ENCODE measurements around the gene ZSCAN2. TPM values are rescaled to one million over a fixed set of nuclear protein-coding genes. Genes with fewer than 3 reads are reported as not detected.
A peak's percentile ranks its signal among the peaks of the same experiment; 100 is the strongest.
"Not testable (repeated sequence)": the region's sequence is repeated elsewhere in the genome, so short reads cannot be mapped to it uniquely, and the experiment has no call there.

ZSCAN2 gene
- total RNA-seq, 1 donor from 2014 or later = 14.9 TPM

DNA sequence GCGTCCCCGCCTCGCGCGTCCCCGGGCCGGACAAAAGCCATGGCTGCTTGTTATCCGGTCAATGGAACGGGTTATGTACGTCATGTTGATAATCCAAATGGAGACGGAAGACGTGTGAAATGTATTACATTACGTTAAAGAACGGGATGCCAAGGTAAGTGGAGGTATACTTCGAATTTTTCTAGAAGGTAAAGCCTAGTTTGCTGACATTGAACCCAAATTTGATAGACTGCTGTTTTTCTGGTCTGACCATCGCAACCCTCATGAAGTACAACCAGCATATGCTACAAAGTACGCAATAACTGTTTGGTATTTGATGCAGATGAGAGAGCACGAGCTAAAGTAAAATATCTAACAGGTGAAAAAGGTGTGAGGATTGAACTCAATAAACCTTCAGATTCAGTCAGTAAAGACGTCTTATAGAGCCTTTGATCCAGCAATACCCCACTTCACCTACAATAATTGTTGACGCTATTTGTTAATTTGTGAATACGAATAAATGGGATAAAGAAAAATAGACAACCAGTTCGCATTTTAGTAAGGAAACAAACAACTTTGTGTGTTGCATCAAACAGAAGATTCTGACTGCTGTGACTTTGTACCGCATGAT lies 33.5 kb downstream of the ZSCAN2 start:
- DNase-seq (ENCODE audit: low read depth in 2 of 2) = peak in 1 of 2 donors; percentile 47

DNA sequence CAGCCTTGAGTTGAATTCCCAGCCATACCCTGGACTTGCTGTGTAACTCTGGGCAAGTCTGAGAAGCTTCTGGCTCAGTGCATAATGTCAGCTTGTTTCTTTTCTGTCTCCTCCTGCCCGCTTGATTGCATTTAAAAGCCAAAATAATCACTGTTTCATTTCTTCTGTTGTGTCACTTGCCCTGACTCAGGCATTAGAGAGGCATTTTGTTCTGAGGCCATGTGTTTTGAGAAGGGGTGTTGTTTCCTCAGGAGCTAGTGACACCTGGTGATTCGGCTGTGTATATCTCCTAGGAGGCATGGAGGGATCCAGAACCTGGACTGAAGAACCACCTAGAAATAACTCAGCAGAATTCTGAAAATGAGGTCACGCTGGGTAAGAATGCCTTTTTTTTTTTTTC lies 37.3 kb downstream of the ZSCAN2 start:
- DNase-seq (ENCODE audit: low read depth in 2 of 2) = no peak

DNA sequence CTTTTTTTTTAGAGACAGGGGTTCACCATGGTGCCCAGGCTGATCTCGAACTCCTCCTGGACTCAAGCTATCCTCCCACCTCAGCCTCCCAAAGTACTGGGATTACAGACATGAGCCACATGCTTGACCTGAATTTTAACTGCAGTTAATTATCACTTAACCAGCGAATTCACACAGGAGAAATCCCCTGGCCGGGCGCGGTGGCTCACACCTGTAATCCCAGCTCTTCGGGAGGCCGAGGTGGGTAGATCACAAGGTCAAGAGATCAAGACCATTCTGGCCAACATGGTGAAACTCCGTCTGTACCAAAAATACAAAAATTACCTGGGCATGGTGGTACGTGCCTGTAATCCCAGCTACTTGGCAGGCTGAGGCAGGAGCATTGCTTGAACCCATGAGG lies 41.1 kb downstream of the ZSCAN2 start:
- DNase-seq (ENCODE audit: low read depth in 2 of 2) = not testable (repeated sequence)

DNA sequence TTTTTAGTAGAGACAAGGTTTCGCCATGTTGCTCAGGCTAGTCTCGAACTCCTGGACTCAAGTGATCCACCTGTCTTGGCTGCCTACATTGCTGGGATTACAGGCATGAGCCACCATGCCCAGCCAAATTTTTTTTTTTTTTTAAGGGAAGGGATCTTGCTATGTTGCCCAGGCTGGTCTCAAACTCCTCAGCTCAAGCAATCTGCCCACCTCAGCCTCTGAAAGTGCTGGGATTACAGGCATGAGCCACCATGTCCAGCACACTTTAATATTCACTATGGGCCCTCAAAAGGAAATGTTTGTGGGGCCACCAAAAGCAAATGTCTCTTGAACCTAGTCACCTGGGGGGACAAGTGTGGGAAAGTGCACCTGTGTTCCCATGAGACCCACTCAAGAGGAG lies 41.8 kb downstream of the ZSCAN2 start:
- not testable (repeated sequence) for DNase-seq (ENCODE audit: low read depth in 2 of 2)

DNA sequence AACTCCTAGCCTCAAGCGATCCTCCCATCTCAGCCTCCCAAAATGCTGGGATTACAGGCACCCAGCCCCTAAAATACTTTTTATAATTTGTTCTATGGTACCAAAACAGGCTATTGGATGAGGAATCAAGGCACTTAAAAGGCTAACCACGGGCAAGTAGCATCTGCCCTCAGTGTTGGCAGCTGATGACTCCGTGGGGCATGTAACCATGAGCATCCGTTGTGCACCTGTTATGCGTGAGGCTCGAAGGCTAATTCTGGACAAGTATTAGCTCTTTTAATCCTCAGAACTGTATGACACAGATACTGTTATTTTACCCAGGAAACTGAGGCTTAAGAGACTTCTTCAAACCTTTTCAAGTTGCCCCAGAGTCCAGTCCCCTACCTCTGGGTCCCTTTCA lies 43.0 kb downstream of the ZSCAN2 start:
- DNase-seq (ENCODE audit: low read depth in 2 of 2) = no peak

DNA sequence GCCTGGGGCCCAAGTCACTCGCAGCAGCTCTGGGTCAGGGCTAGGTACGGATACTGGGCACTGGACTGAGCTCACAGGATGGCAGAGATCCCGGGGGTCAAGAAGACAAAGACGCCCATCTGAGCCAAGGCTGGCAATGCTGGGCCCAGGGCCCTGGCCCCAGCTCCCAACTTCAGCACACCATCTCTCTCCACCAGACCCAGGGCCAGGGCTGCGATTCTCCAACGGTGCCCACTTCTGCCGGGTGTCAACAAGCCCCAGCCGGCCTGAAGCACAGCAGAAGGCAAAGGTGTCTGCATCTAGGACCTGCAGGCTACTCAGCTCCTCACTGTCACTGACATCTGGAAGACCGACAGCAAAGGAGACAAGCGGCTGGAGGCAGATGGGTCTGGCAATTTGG lies 44.7 kb downstream of the ZSCAN2 start:
- no peak for DNase-seq (ENCODE audit: low read depth in 2 of 2)

DNA sequence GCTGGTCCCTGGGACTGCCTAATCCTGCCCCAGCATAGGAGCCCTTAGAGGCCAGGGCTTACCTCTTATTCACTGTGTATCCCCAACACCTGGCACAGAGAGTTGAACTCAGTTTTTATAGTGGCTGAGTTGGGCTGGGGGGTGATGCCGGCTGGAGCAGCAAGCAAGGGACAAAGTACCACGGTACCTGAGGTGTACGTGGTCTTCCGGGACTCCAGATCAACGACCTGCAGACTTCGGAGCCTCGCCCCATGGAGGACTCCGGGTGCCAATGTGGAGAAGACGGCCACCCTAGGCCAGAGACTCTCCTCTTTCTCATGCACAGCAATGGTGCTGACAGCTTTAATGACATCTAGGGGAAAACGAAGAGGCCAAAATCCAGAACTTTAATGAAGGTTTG lies 45.2 kb downstream of the ZSCAN2 start:
- DNase-seq (ENCODE audit: low read depth in 2 of 2) = no peak

DNA sequence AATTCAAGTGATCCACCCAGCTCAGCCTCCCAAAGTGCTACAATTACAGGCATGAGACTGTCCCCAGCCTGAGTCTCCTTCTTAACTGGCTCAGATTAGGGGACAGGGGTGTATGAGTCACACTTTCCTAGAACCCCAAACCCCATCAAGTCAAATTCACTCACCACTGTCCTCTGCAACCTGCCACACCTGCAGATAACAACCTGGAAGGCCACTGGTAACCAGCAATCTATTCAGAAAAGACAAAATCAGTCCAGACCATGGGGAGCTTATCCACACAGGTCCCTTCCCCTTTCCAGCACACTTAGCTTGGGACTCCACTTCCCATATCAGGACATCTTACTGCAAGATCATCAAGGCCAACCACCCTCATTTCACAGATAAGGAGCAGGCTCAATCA lies 46.9 kb downstream of the ZSCAN2 start:
- no peak for DNase-seq (ENCODE audit: low read depth in 2 of 2)

DNA sequence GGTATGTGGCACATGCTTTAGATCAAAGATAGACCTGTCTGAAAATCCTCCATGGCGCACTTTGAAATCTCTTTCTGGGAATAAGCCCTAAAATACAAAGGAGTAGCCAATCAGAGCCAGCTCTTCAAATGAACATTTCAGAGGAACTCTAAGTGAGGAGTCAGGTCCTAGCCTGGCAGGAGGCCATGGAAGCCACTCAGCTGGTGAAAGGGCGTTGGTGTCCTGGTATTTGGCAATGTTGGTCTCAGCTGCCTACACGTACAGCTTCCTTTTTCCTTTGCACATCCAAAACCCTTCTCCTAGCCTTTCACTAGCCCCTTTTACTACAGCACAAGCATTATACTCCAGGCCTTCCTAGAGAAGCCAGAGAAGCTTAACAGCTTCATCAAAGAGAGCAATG lies 47.7 kb downstream of the ZSCAN2 start:
- DNase-seq (ENCODE audit: low read depth in 2 of 2) = no peak

DNA sequence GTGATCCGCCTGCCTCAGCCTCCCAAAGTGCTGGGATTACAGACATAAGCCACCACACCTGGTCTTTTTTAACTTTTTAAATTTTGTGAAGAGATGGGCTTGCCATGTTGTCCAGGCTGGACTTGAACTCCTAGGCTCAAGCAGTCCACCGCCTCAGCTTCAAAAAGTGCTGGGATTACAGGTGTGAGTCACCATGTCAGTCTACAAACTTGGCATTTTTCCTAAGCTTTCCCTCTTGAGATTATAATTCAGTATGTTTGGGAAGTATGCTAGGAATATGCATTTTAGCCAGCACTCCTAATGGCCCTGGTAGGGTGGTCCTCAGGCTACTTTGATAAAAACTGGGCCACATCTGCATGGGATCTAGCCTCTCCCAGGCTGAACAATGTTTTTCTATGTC lies 48.9 kb downstream of the ZSCAN2 start:
- DNase-seq (ENCODE audit: low read depth in 2 of 2) = peak in 1 of 2 donors; percentile 18

DNA sequence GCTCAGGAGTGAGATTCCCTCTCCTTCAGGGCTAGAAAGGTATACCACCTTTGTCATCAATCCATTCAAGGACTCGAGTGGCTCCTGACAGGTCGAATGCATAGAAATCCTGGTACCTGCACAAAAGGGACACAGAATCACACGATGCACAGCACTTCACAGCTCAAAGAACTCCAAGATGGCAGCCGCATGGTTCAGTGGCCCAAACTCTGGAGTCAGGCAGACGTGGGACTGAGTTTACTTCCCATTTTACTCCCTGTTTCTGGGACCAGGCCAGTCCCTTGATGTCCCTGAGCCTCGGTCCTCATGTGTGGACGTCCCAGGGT lies 52.7 kb downstream of the ZSCAN2 start:
- DNase-seq (ENCODE audit: low read depth in 2 of 2) = no peak

DNA sequence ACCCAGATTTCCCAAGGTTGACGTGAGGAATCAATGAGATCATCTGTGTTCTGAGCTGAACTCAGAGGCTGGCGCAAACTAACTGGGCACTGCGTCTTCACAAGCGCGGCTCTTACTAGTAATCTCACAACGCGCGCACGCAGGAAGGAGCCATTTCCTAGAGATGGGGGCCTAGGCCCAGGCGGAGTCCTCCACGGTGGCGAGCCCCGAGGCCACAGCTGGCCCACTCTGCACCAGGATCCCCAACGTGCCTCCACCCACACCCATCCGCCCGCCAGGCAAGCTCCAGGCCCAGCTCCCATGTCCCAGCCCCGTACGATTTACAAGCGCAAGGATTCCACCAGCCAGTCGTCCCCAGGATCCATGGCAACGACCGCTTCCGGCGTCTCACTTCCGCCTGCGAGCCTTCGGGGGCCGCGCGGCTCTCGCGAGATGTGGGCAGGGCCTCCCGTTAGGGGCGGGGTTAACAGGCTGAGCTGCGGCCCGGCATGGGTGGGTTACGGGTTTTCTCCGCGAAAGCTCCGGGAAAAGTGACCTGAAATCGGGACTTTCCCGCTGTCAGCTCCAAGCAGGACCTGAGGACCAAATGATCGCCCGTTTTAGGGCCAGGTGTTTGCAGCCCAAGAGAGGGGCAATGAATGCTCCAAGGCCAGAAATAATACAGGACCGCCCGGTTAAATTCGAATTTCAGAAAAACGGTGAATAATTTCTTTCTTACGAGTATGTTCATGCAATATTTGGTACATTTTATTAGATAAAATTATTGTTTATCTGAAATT lies 53.3 kb downstream of the ZSCAN2 start, which contains the start of gene WDR73:
Gene WDR73, minus strand, starts transcription at position 374 of the 779 bp plus-strand sequence. Its CDS starts 9 bp downstream, at position 365.
- peak; percentile 96 to 97 for DNase-seq (ENCODE audit: low read depth in 2 of 2)

DNA sequence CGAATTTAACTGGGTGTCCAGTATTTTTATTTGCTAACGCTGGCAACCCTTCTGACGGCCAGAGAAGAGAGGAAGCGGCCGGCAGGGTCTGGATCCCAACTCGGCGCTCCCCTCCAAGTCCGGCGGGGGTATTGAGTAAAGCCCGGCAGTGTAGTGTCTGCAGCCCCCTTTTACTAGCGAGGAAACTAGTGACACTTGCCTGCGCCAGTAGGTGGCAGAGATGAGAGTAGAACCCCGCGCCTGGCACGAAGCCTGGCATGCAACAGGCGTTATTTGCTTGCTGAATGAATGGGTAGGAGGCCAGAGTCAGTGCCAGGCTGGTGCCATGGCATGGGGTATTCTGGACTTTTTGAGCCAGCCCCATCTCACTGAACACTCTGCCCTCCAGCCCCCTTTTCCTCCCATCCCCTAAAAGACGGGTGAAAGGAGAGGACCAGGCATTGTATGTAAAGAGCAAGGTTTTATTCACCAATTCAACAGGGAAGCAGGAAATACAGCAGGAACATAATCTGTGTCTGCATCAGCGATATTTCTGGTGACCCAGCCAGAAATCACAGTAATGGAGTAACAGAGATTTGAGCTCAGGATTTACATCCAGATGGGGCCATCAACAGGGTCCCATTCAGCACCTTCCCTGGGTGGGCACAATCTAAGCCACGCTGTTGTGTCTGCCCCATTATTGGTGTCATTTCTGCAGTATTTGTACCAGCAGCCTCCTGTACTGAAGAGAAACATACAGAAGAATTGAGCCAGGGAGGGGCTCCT lies 54.1 kb downstream of the ZSCAN2 start:
- DNase-seq (ENCODE audit: low read depth in 2 of 2) = peak; percentile 87 to 92

DNA sequence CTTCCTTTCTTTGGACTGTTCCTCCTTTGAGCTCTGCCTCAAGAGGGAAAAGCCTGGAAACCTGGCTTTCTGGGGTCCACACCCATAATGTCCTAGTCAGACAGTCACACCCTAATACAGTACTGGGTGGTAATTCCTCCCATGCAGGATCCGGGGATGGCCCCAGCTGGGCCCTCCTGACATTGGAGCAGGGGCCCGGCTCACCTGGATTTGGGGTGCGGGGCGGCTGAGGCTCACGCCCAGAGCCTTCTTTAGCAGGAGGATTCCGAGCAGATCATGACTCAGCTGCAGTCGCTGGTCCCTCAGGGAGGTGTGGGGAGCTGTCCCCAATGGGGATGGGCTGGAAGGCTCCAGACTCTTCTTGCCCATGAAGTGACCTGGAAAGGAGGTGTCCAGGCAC lies 56.2 kb downstream of the ZSCAN2 start:
- DNase-seq (ENCODE audit: low read depth in 2 of 2) = no peak

DNA sequence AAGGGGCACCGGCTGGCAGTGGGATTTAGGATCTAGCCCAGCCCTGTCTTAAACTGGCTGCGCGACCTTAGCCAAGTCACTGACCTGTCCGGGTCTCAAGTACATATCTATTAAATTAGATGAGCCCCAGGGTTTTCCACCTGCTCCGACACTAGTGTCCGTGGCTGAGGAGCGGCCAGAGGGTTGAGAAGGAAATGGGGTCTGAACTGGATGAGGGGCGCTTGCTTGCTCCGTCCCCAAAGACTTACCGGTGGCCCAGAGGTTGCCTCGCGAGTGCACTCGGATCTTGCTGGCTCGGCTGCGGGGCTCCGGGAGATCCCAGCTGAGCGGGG lies 56.9 kb downstream of the ZSCAN2 start:
- DNase-seq (ENCODE audit: low read depth in 2 of 2) = no peak

DNA sequence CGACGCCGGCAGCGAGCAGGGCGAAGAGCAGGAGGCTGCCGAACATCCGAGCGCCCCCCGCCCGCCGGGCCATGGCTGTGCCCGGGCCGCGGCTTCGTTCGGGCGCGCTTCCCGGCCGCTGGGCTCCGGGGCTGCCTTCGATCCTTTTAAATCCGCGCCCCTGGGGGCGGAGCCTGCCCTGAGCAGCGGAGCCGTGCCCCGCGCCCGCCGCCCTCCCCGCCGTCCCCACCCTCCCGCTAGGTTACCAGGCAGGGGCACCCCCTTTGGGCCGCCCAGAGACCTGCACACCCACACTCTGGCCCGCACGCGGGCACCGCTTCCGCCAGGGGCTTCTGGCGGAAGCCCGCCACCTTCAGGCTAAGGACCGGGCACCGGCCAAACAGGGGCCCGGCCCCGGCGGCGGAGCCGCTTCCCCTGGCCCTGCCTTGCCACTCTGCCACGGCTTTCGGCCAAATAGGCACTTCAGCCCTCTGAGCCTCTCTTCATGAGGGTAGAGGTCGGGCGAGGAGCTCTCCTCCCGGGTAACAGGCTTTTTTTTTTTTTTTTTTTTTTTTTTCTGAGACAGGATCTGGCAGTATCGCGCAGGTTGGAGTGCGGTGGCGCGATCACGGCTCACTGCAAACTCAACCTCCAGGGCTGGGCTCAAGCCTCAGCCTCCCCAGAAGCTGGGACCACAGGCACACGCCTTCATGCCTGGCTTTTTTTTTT lies 57.4 kb downstream of the ZSCAN2 start, which contains the start of gene NMB:
Gene NMB, minus strand, starts transcription at position 120 of the 708 bp plus-strand sequence. Its CDS starts 47 bp downstream, at position 73.
- DNase-seq (ENCODE audit: low read depth in 2 of 2) = peak; percentile 62 to 66

DNA sequence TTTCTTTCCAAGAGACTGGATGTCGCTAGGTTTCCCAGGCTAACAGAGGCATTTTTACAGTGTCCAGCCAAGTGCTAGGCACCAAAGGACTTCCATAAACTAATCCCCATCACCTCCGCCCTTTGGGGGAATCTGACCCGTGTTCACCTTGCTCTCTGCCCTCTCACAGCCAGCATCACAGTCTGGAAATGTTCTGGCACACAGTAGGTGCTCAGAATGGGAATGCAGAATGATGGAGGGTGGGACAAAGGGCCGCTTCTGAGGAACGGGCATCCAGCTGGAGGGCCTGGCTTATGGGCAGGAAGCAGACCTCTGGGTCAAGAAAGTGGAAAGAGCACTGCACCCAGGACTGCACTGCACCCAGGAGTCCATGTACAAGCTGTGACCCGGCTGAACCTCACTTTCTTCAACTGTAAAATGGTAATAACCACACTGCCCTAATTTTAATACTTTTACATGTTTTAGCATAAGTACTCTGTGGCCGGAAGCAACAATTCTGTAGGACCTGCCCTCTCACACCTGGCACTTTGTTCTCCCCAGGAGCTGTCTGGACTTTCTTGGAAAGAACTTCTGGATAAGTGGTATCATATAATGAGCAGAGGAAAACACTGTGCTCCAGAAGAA lies 58.1 kb downstream of the ZSCAN2 start:
- DNase-seq (ENCODE audit: low read depth in 2 of 2) = no peak

DNA sequence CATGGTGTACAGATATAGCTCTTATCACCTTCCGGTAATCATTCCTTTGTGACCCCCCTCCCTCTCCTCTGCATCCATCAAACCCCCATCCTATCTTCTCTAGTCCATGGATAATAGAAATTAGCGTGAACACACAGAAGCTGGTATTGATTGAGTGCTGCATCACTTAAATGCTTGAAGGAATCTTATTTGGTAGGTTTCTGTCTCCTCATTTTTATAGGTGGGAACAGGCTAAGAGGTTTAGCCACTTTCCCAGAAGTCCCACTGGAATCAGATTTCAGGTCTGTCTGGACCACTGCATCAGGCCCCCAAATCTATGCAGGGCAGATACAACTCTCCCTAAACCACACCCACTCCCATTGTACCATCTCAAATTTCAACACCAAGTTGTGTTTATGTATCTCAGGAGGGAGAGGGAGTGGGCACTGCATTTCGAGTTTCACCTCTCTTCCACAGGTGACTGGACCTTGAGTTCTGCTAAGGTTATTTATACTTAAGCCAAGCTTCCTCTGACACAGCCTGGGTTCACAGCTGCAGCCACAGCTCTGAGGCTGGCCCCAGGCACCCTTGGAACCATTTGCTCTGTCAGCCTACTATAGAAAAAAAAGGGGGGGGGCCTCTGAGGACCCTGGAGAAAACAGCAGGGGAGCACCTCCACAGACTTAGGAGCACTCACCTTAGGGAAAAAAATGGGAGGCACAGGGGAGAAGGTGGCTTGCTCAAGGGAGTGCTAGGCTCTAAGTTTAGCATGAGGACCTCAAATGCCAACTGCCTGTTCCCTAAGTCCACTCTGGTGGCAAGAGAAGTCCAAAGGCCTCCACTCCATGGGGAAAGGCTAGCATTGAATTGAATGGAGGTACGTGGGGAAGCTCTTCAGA lies 59.3 kb downstream of the ZSCAN2 start:
- DNase-seq (ENCODE audit: low read depth in 2 of 2) = no peak

DNA sequence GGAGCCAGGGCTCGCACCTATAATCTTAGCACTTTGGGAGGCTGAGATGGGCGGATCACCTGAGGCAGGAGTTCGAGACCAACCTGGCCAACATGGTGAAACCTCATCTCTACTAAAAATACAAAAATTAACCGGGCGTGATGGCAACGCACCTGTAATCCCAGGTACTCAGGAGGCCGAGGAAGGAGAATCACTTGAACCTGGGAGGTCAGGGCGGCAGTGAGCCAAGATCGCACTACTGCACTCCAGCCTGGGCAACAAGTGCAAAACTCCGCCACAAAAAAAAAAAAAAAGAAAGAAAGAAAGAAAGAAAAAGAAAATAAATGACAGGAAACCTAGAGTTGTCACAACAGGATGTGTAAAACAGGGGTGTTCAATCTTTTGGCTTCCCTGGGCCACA lies 60.2 kb downstream of the ZSCAN2 start:
- no peak for DNase-seq (ENCODE audit: low read depth in 2 of 2)

DNA sequence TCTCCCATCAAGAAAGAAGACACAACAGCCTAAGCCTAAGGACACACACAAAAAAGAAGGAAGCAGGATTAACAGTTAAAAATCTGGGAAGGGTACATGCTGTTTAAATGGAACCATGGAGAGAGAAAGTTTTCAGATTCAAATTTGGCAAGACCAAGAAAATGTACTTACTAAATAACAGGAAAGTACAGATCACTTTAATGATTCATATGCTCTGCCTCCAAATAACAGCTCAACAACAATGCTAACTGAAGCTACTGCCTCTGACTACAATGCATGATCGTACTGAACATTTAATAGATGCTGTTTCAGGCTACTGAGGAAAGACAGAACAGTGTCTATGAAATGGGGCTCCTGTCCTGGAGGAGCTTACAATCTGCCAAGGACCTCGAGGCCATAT lies 65.6 kb downstream of the ZSCAN2 start:
- peak in 1 of 2 donors; percentile 68 for DNase-seq (ENCODE audit: low read depth in 2 of 2)

Data from lung microvascular endothelial cell (primary cell).